OCI-LY7 (cell line): Measurements from ENCODE around the gene FOXN1. TPM values are rescaled to one million over a fixed set of nuclear protein-coding genes. Genes with fewer than 3 reads are reported as not detected.
A peak's percentile ranks its signal among the peaks of the same experiment; 100 is the strongest.

Experiments used
- BruUV-seq: library from RNA; stranded (reverse); fragments of 400-500 nt; replicated peaks from 2 replicates; lab custom pipeline; 2021; lab: Mats Ljungman, UMichigan
- CTCF ChIA-PET: fragments of 300-600 bp; sonication (Branson Sonifier 250); formaldehyde crosslinking; loops from one replicate; lab custom pipeline; 2022; ENCODE audit warnings: antibody characterized with exemption; ENCODE audit not compliant: unreplicated experiment; lab: Charles Lee
- POLR2A ChIA-PET: fragments of 300-600 bp; sonication (Branson Sonifier 250); formaldehyde crosslinking; loops from one replicate; lab custom pipeline; 2022; ENCODE audit warnings: antibody characterized with exemption; lab: Charles Lee
- DNase-seq: peaks from one replicate; pipeline ENCODE4 v3.0.0-alpha.2; 2015; ENCODE audit warnings: low spot score
- H2AFZ ChIP-seq: fragments of 200-600 bp; sonication (generic), shearing (Covaris generic); 2 replicates; pipeline ENCODE4 v1.6.1; 2014; ENCODE audit warnings: mild to moderate bottlenecking, antibody characterized with exemption, low read length, moderate library complexity
- H3K27ac ChIP-seq: fragments of 200-600 bp; sonication (generic); 2 replicates; pipeline ENCODE4 v1.5.1; 2014; ENCODE audit warnings: mixed run types, low read depth, mild to moderate bottlenecking, moderate library complexity, low read length, inconsistent platforms; ENCODE audit not compliant: poor library complexity, severe bottlenecking
- H3K36me3 ChIP-seq: fragments of 200-600 bp; sonication (generic); 2 replicates; pipeline ENCODE4 v1.6.1; 2014; ENCODE audit warnings: mild to moderate bottlenecking, antibody characterized with exemption, low read length, moderate library complexity, mixed read lengths; ENCODE audit not compliant: insufficient read depth
- H3K4me1 ChIP-seq: fragments of 200-600 bp; sonication (generic); 2 replicates; pipeline ENCODE4 v1.5.1; 2014; ENCODE audit warnings: mild to moderate bottlenecking, low read length; ENCODE audit not compliant: insufficient read depth, poor library complexity, severe bottlenecking
- H3K4me2 ChIP-seq: fragments of 200-600 bp; sonication (generic); 2 replicates; pipeline ENCODE4 v1.6.1; 2014; ENCODE audit warnings: mild to moderate bottlenecking, low read length
- H3K4me3 ChIP-seq: fragments of 200-600 bp; sonication (generic); 2 replicates; pipeline ENCODE4 v1.5.1; 2014; ENCODE audit warnings: mild to moderate bottlenecking, low read depth, low read length; ENCODE audit not compliant: poor library complexity, severe bottlenecking
- H3K79me2 ChIP-seq: fragments of 200-600 bp; sonication (generic); 2 replicates; pipeline ENCODE4 v1.6.1; 2016; ENCODE audit warnings: low read depth, mild to moderate bottlenecking, low read length, moderate library complexity, mixed read lengths; ENCODE audit not compliant: insufficient read depth
- H3K9me2 ChIP-seq: fragments of 200-600 bp; sonication (generic); 2 replicates; pipeline ENCODE4 v1.6.1; 2016; ENCODE audit warnings: mild to moderate bottlenecking, low read length, mixed read lengths; ENCODE audit not compliant: insufficient read depth
- H3K9me3 ChIP-seq: fragments of 200-600 bp; sonication (generic); 2 replicates; pipeline ENCODE4 v1.6.1; 2014; ENCODE audit warnings: mild to moderate bottlenecking, mixed run types, low read length, mixed read lengths
- H4K20me1 ChIP-seq: fragments of 200-600 bp; sonication (generic); 2 replicates; pipeline ENCODE4 v1.6.1; 2014; ENCODE audit warnings: mild to moderate bottlenecking, antibody characterized with exemption, low read length, moderate library complexity, mixed read lengths; ENCODE audit not compliant: insufficient read depth
- EZH2phosphoT487 ChIP-seq: fragments of 200-600 bp; sonication (generic); IDR thresholded peaks from 2 replicates; pipeline ENCODE4 v1.6.1; 2018; ENCODE audit warnings: low read depth, borderline replicate concordance, mild to moderate bottlenecking, mixed run types, antibody characterized with exemption, low read length, moderate library complexity, mixed read lengths
- intact Hi-C: fragments of 100-400 bp; cut with micrococcal nuclease; formaldehyde crosslinking; loops from one replicate; pipeline ENCODE4 v1.10.0; 2022; ENCODE audit not compliant: unreplicated experiment
- total RNA-seq, 2 experiments: library from RNA; depleted of rRNA in 1 of 2; stranded (reverse); fragments of >200 nt in 1 of 2; shearing (Covaris generic) in 1 of 2; gene quantifications; 2 replicates each; pipeline ENCODE4 v1.2.3, GENCODE V29; 2014 to 2022
- TF ChIP-seq, protein P1 (sequence below): fragments of 200-600 bp; sonication (generic); conservative IDR thresholded peaks from 2 replicates; pipeline ENCODE4 v1.5.1; 2014; ENCODE audit warnings: mild to moderate bottlenecking, antibody characterized with exemption, low read length, moderate library complexity, mixed read lengths

The FOXN1 gene
- total RNA-seq, 2 experiments from 2014 or later: not detected

DNA sequence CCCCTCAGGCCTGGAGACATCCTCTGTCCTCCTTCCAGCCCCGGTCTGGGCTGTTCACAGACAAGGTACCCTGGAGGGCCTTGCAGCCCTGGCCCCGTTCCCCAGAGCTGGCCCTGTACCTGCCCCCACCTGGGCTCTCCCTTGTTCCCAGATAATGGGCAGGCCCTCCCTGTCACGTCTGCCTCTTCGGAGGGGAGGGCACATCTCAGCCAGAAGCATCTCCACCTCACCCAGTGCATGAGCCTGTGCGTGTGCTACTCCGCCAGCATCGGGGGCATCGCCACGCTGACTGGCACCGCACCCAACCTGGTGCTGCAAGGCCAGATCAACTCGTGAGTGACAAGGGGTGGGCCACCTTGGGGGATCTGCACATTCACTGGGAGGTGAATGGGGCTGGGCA is 14.9 kb upstream of the FOXN1 start:
- BruUV-seq: no TSS peak
- Histone ChIP-seq H2AFZ (no peak overlapping the region), H3K36me3 (no peaks in the 10 kb centered on the region), H3K9me2 (no peaks in the 10 kb centered on the region), H3K79me2 (no peaks in the 10 kb centered on the region), H3K4me3 (no peak overlapping the region), H3K4me2 (no peak overlapping the region), H3K27ac (no peak overlapping the region), H3K4me1 (no peaks in the 10 kb centered on the region), H4K20me1 (no peaks in the 10 kb centered on the region), H3K9me3 (no peaks in the 10 kb centered on the region)
- DNase-seq: no peak
- CTCF ChIA-PET: no interaction called here
- TF ChIP-seq EZH2phosphoT487: no peak
- TF ChIP-seq, protein P1, sequence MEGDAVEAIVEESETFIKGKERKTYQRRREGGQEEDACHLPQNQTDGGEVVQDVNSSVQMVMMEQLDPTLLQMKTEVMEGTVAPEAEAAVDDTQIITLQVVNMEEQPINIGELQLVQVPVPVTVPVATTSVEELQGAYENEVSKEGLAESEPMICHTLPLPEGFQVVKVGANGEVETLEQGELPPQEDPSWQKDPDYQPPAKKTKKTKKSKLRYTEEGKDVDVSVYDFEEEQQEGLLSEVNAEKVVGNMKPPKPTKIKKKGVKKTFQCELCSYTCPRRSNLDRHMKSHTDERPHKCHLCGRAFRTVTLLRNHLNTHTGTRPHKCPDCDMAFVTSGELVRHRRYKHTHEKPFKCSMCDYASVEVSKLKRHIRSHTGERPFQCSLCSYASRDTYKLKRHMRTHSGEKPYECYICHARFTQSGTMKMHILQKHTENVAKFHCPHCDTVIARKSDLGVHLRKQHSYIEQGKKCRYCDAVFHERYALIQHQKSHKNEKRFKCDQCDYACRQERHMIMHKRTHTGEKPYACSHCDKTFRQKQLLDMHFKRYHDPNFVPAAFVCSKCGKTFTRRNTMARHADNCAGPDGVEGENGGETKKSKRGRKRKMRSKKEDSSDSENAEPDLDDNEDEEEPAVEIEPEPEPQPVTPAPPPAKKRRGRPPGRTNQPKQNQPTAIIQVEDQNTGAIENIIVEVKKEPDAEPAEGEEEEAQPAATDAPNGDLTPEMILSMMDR: no peak
- intact Hi-C loops: no loop called here
- POLR2A ChIA-PET: no interaction called here

- no peaks in the 10 kb centered on the region for H3K36me3 ChIP-seq
- no peaks in the 10 kb centered on the region for H3K4me1 ChIP-seq
- no peaks in the 10 kb centered on the region for H4K20me1 ChIP-seq
- no peaks in the 10 kb centered on the region for H3K9me2 ChIP-seq
- no peak overlapping the region for H3K4me2 ChIP-seq
- POLR2A ChIA-PET: no interaction called here
- TF ChIP-seq, protein P1: no peak
- TF ChIP-seq EZH2phosphoT487: no peak
- H3K27ac ChIP-seq: no peak overlapping the region
- H3K9me3 ChIP-seq: no peaks in the 10 kb centered on the region
- no TSS peak for BruUV-seq
- H3K79me2 ChIP-seq: no peaks in the 10 kb centered on the region
- H2AFZ ChIP-seq: no peak overlapping the region
- no peak for DNase-seq
- no peak overlapping the region for H3K4me3 ChIP-seq
- intact Hi-C loops: no loop called here
- CTCF ChIA-PET: no interaction called here
Measured at GRCh38 chr17:28491860-28492259, 14.3 kb upstream of the FOXN1 start.

DNA sequence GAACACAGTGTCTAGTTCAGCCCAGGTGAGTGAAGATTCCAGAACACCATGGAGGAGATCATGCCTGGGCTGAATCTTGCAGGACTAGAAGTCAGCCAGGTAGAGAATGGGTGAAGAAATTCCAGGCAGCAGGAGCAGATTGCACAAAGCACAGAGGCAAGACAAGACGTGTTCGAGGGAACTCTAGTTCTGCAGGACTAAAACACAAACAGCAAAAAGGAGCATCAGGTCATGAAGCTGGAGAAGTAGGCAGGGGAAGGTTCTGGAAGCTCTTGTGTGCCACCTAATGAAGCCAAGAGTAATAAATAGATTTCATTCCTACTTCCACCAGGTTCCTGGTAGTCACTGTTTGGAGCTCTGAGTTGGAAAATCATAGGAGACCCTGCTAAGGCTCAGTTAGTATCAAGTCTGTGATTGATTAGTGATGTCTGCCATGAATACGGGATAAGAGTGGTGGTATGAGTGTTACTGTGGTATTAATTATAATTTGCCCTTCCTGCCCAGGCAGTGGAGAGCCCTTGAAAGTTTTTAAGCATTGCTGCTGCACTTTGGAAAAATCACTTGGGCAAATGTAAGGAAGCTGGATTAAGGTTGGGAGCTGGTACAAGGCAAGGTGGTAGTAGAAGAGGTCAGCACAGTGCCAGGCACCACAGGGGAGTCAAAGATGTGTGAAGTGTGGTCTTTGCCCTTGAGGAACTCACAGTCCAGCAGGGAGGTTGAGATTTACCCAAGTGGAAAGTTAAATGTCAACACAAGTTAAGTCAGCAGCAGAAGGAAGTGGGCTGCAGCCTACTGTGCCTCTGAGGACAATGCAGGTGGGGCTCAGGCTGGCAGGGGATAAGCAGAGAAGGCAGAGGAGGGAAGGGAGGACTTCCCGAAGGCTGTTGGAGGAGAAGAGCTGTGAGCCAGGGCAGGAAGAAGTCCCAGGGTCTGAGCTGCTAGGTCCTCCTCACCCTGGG is 13.5 kb upstream of the FOXN1 start:
- H2AFZ ChIP-seq: no peak overlapping the region
- no peaks in the 10 kb centered on the region for H3K36me3 ChIP-seq
- no peaks in the 10 kb centered on the region for H3K9me2 ChIP-seq
- H3K9me3 ChIP-seq: no peaks in the 10 kb centered on the region
- ChIA-PET POLR2A (no interaction called here), CTCF (interaction anchor here (0.6 kb wide), 1 partner anchor 123 kb away, joined by 3 read pairs; no protein-coding TSS in a partner anchor)
- H3K4me3 ChIP-seq: no peak overlapping the region
- no peaks in the 10 kb centered on the region for H3K79me2 ChIP-seq
- no peaks in the 10 kb centered on the region for H4K20me1 ChIP-seq
- intact Hi-C loops: no loop called here
- no peak overlapping the region for H3K27ac ChIP-seq
- peak; percentile 24 for DNase-seq
- no peak overlapping the region for H3K4me2 ChIP-seq
- H3K4me1 ChIP-seq: no peaks in the 10 kb centered on the region
- no TSS peak for BruUV-seq
- no peak for TF ChIP-seq EZH2phosphoT487
- TF ChIP-seq, protein P1: no peak
